NOMO-1 treated with DMSO at 0.1 percent for 48 hours (cell line): ENCODE data around the gene PADI4.

Experiments used
- DNase-seq: peaks from one replicate; lab custom pipeline; 2025; ENCODE audit not compliant: unreplicated experiment; lab: John Stamatoyannopoulos, UW

PADI4 gene

GRCh38 chr1:17307946-17308345 lies at the start of gene PADI4:
TSS of gene PADI4 (plus strand) at chr1:17308197. CDS start at chr1:17308223, 26 bp downstream.
- peak; percentile 48 for DNase-seq

GRCh38 chr1:17258758-17259130 lies 49.3 kb upstream of the PADI4 start:
- DNase-seq = no peak

- DNase-seq = no peak
Measured at GRCh38 chr1:17259233-17259873, 48.6 kb upstream of the PADI4 start.

GRCh38 chr1:17260264-17260663 lies 47.7 kb upstream of the PADI4 start:
- DNase-seq = no peak

- DNase-seq = no peak
Measured at GRCh38 chr1:17260738-17261137, 47.3 kb upstream of the PADI4 start.

GRCh38 chr1:17263936-17264335 lies 44.1 kb upstream of the PADI4 start:
- no peak for DNase-seq

- no peak for DNase-seq
Measured at GRCh38 chr1:17264470-17264869, 43.5 kb upstream of the PADI4 start.

GRCh38 chr1:17265162-17265561 lies 42.8 kb upstream of the PADI4 start:
- DNase-seq = no peak

- no peak for DNase-seq
Measured at GRCh38 chr1:17265950-17266349, 42.0 kb upstream of the PADI4 start.

GRCh38 chr1:17270891-17271765 lies 36.9 kb upstream of the PADI4 start:
- no peak for DNase-seq

GRCh38 chr1:17272066-17272465 lies 35.9 kb upstream of the PADI4 start:
- no peak for DNase-seq

GRCh38 chr1:17272646-17273045 lies 35.4 kb upstream of the PADI4 start:
- peak; percentile 1 for DNase-seq

GRCh38 chr1:17273096-17273495 lies 34.9 kb upstream of the PADI4 start:
- no peak for DNase-seq

GRCh38 chr1:17274186-17275170 lies 33.5 kb upstream of the PADI4 start:
- peak; percentile 53 for DNase-seq

- DNase-seq = peak; percentile 61
Measured at GRCh38 chr1:17276568-17276967, 31.4 kb upstream of the PADI4 start.

GRCh38 chr1:17277511-17278159 lies 30.4 kb upstream of the PADI4 start:
- no peak for DNase-seq

GRCh38 chr1:17278996-17279830 lies 28.8 kb upstream of the PADI4 start:
- DNase-seq = no peak

GRCh38 chr1:17280436-17280835 lies 27.6 kb upstream of the PADI4 start:
- no peak for DNase-seq

- DNase-seq = no peak
Measured at GRCh38 chr1:17280894-17281293, 27.1 kb upstream of the PADI4 start.

GRCh38 chr1:17281775-17282181 lies 26.2 kb upstream of the PADI4 start:
- DNase-seq = peak; percentile 99
